Glutamatergic neuron (in vitro differentiated cells): ENCODE results near the gene TAS2R13. TPM values are rescaled to one million over a fixed set of nuclear protein-coding genes. Genes with fewer than 3 reads are reported as not detected.

Source experiments
- DNase-seq: peaks from one replicate; pipeline ENCODE4 v3.0.0; 2022
- H3K27ac Mint-ChIP-seq: one replicate; pipeline ENCODE4 v1.8.0; 2020; ENCODE audit warnings: mild to moderate bottlenecking, mixed read lengths, inconsistent platforms; ENCODE audit not compliant: unreplicated experiment
- H3K27me3 Mint-ChIP-seq: one replicate; pipeline ENCODE4 v1.8.0; 2020; ENCODE audit warnings: mild to moderate bottlenecking, moderate library complexity, mixed read lengths, inconsistent platforms; ENCODE audit not compliant: unreplicated experiment
- H3K36me3 Mint-ChIP-seq: one replicate; pipeline ENCODE4 v1.8.0; 2020; ENCODE audit warnings: mild to moderate bottlenecking, mixed read lengths, inconsistent platforms; ENCODE audit not compliant: unreplicated experiment
- H3K4me1 Mint-ChIP-seq: one replicate; pipeline ENCODE4 v1.8.0; 2020; ENCODE audit warnings: mild to moderate bottlenecking, low read depth, mixed read lengths, inconsistent platforms; ENCODE audit not compliant: unreplicated experiment
- H3K4me3 Mint-ChIP-seq: one replicate; pipeline ENCODE4 v1.8.0; 2020; ENCODE audit warnings: mild to moderate bottlenecking, mixed read lengths, inconsistent platforms; ENCODE audit not compliant: unreplicated experiment
- H3K9me3 Mint-ChIP-seq: one replicate; pipeline ENCODE4 v1.8.0; 2020; ENCODE audit warnings: mild to moderate bottlenecking, moderate library complexity, mixed read lengths, inconsistent platforms; ENCODE audit not compliant: unreplicated experiment
- total RNA-seq: library from RNA; stranded (reverse); fragmentation: NEBNext Ultra II Directional; extraction: Animal tissue kit (Norgen Biotek cat#: 25700); gene quantifications from one replicate; pipeline ENCODE4 v1.2.1, GENCODE V29; 2021; ENCODE audit not compliant: unreplicated experiment
- TF ChIP-seq, protein P1 (sequence below): fragments of 200-600 bp; sonication (generic); IDR thresholded peaks from one replicate; pipeline ENCODE4 v1.5.0; 2021; ENCODE audit not compliant: partially characterized antibody, unreplicated experiment

The TAS2R13 gene
- total RNA-seq, 1 donor from 2014 or later = 2.0 TPM

DNA sequence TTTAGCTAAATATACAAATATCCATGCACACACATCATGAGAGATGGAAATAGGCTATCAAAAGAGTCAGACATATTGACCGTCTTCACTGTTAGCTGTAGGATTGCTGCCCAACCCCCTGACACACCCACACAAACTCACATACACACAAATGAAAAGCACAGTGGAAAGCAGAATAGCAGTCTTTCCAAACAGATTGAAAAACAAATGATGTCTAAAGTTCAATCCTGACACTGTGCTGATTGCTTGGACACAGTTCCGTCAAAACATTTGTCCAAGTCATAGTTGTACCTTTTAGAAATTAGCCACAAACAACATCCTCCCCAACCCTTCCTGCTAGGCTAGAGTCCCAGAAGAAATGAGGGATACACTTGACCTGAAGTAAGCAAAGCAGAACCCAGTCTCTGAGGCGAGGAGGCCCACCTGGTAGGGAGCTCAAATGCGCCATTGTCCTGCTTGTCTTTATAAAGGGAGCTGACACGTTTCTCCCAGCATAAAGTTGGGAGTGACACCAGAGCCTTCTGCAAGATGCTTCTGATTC is 19.5 kb upstream of the TAS2R13 start, which contains the start of gene PRH2:
TSS of gene PRH2 (plus strand) at position 491 of the 541 bp plus-strand sequence. CDS start at position 529, 38 bp downstream.
- no peaks in the 10 kb centered on the region for H3K36me3 Mint-ChIP-seq
- no peak within 1 kb of the TSS for H3K4me3 Mint-ChIP-seq
- peaks cover 4% of the 10 kb centered on the region for H3K27me3 Mint-ChIP-seq
- DNase-seq = no peak
- H3K27ac Mint-ChIP-seq = no peak within 1 kb of the TSS
- peaks cover 3% of the 10 kb centered on the region for H3K9me3 Mint-ChIP-seq
- TF ChIP-seq, protein P1, sequence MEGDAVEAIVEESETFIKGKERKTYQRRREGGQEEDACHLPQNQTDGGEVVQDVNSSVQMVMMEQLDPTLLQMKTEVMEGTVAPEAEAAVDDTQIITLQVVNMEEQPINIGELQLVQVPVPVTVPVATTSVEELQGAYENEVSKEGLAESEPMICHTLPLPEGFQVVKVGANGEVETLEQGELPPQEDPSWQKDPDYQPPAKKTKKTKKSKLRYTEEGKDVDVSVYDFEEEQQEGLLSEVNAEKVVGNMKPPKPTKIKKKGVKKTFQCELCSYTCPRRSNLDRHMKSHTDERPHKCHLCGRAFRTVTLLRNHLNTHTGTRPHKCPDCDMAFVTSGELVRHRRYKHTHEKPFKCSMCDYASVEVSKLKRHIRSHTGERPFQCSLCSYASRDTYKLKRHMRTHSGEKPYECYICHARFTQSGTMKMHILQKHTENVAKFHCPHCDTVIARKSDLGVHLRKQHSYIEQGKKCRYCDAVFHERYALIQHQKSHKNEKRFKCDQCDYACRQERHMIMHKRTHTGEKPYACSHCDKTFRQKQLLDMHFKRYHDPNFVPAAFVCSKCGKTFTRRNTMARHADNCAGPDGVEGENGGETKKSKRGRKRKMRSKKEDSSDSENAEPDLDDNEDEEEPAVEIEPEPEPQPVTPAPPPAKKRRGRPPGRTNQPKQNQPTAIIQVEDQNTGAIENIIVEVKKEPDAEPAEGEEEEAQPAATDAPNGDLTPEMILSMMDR = no peak
- no peaks in the 10 kb centered on the region for H3K4me1 Mint-ChIP-seq

DNA sequence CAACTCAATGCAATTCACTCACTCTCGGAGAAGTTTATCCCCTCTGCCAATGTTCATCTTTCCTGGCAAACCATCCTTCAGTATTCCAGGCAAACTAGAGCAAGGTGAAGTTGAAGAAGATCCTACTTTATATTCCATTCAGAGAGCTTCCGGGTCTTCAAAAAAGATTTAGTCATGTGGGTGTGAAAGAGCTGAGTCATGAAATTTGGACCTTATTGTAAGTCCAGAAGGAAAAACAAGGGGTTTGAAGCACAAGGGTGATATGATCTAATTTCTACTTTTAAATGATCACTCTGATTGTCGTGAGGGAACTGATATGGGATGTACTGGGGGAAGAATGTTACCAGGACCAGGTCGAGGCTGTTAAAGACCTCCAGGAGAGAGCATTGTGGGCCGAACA is 16.9 kb upstream of the TAS2R13 start:
- Mint-ChIP-seq H3K27me3 (peaks cover 6% of the 10 kb centered on the region), H3K4me1 (no peaks in the 10 kb centered on the region), H3K9me3 (peaks cover 3% of the 10 kb centered on the region), H3K36me3 (no peaks in the 10 kb centered on the region), H3K4me3 (no peak overlapping the region), H3K27ac (no peak overlapping the region)
- no peak for DNase-seq
- TF ChIP-seq, protein P1 = no peak

DNA sequence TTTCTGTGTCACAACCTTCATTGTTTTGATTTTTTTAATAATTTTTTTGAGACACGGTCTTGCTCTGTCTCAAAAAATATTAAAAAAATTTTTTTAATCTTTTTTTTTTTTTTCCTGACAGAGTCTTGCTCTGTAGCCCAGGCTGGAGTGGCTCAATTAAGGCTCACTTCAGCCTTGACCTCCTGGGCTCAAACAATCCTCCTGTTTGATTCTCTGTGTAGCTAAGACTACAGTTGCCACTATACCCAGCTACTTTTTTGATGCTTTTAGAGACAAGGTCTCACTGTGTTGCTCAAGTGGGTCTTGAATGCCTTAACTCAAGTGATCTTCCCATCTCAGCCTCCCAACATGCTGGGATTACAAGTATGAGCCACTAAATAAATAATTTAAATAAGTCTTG is 10.4 kb upstream of the TAS2R13 start:
- Mint-ChIP-seq H3K4me3 (no peak overlapping the region), H3K4me1 (no peaks in the 10 kb centered on the region), H3K36me3 (no peaks in the 10 kb centered on the region), H3K27me3 (peaks cover 2% of the 10 kb centered on the region), H3K27ac (no peak overlapping the region), H3K9me3 (no peaks in the 10 kb centered on the region)
- TF ChIP-seq, protein P1 = no peak
- no peak for DNase-seq

DNA sequence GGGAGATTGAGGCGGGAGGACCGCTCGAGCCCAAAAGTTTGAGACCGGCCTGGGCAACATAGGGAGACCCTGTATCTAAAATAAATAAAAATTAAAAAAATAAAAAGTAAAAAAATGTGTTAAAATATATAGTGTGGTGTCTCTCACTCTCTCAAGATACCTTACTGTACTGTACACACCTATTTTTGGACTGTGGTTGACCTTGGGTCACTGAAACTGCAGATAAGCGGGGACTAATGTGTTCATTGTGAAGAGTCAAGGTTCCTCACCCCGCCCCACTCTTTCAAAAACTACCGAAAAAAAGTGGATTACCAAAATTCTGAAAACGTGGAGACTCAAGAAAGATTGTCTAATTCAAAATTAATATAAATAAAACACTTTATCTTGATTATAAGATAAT is 1.0 kb upstream of the TAS2R13 start:
- Mint-ChIP-seq H3K4me3 (no peak overlapping the region), H3K27me3 (no peaks in the 10 kb centered on the region), H3K27ac (no peak overlapping the region), H3K9me3 (no peaks in the 10 kb centered on the region), H3K4me1 (no peaks in the 10 kb centered on the region), H3K36me3 (no peaks in the 10 kb centered on the region)
- DNase-seq = no peak
- TF ChIP-seq, protein P1 = no peak

DNA sequence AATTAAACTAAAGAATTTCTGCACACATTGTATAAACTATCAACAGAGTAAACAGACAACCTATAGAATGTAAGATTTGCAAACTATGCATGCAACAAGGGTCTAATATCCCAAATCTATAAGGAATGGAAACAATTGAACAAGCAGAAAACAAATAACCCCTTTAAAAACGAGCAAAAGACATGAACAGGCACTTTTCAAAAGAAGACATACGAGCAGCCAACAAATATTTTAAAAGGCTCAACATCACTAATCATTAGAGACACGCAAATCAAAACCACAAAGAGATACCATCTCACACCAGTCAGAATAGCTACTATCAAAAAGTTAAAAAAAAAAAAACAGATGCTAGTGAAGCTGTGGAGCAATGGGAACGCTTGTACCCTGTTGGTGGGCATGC is 4.7 kb downstream of the TAS2R13 start:
- Mint-ChIP-seq H3K27ac (no peak overlapping the region), H3K27me3 (no peaks in the 10 kb centered on the region), H3K4me1 (no peaks in the 10 kb centered on the region), H3K36me3 (peaks cover 13% of the 10 kb centered on the region), H3K4me3 (no peak overlapping the region), H3K9me3 (peaks cover 2% of the 10 kb centered on the region)
- DNase-seq = no peak
- TF ChIP-seq, protein P1 = no peak
